H9 (cell line): ENCODE data around the gene MATN1. TPM values are rescaled to one million over a fixed set of nuclear protein-coding genes. Genes with fewer than 3 reads are reported as not detected.

Experiments
- DNase-seq: peaks from one replicate; pipeline ENCODE4 v3.0.0-alpha.2; 2017
- H2AFZ ChIP-seq: one replicate; pipeline ENCODE4 v1.6.1; 2013; ENCODE audit warnings: mild to moderate bottlenecking, low read length, control low read depth, moderate library complexity
- H2AK5ac ChIP-seq: 2 replicates; pipeline ENCODE4 v1.6.1; 2013; ENCODE audit warnings: low read length, control low read depth, mixed read lengths; ENCODE audit not compliant: insufficient read length
- H2BK120ac ChIP-seq: one replicate; pipeline ENCODE4 v1.6.1; 2013; ENCODE audit warnings: low read depth, mild to moderate bottlenecking, low read length, control low read depth, inconsistent platforms; ENCODE audit not compliant: poor library complexity, severe bottlenecking
- H2BK12ac ChIP-seq: 2 replicates; pipeline ENCODE4 v1.6.1; 2013; ENCODE audit warnings: low read length, control low read depth, mixed read lengths, low read depth; ENCODE audit not compliant: insufficient read length
- H2BK15ac ChIP-seq: 2 replicates; pipeline ENCODE4 v1.6.1; 2013; ENCODE audit warnings: low read depth, low read length, control low read depth
- H2BK20ac ChIP-seq: one replicate; pipeline ENCODE4 v1.6.1; 2013; ENCODE audit warnings: low read depth, mild to moderate bottlenecking, low read length, control low read depth, inconsistent platforms; ENCODE audit not compliant: poor library complexity, severe bottlenecking
- H2BK5ac ChIP-seq: 2 replicates; pipeline ENCODE4 v1.6.1; 2013; ENCODE audit warnings: low read length, control low read depth, mixed read lengths; ENCODE audit not compliant: insufficient read length
- H3K14ac ChIP-seq: 2 replicates; pipeline ENCODE4 v1.6.1; 2013; ENCODE audit warnings: low read length, control low read depth; ENCODE audit not compliant: insufficient read depth
- H3K18ac ChIP-seq: 2 replicates; pipeline ENCODE4 v1.6.1; 2013; ENCODE audit warnings: low read depth, mild to moderate bottlenecking, mixed read lengths, low read length, control low read depth; ENCODE audit not compliant: insufficient read length
- H3K23ac ChIP-seq: 2 replicates; pipeline ENCODE4 v1.6.1; 2013; ENCODE audit warnings: low read length, control low read depth, mixed read lengths, low read depth; ENCODE audit not compliant: insufficient read length
- H3K23me2 ChIP-seq: 2 replicates; pipeline ENCODE4 v1.6.1; 2013; ENCODE audit warnings: low read depth, mild to moderate bottlenecking, mixed read lengths, low read length, control low read depth; ENCODE audit not compliant: insufficient read length, poor library complexity, severe bottlenecking
- H3K27ac ChIP-seq: 2 replicates; pipeline ENCODE4 v1.5.1; 2013; ENCODE audit warnings: low read length, control low read depth, mixed read lengths, low read depth; ENCODE audit not compliant: insufficient read length
- H3K27me3 ChIP-seq: 2 replicates; pipeline ENCODE4 v1.6.1; 2013; ENCODE audit warnings: low read length, control low read depth, inconsistent platforms; ENCODE audit not compliant: insufficient read depth
- H3K4ac ChIP-seq: 2 replicates; pipeline ENCODE4 v1.6.1; 2013; ENCODE audit warnings: low read depth, mild to moderate bottlenecking, control low read depth, inconsistent platforms, low read length, moderate library complexity
- H3K4me1 ChIP-seq: 2 replicates; pipeline ENCODE4 v1.6.1; 2013; ENCODE audit warnings: low read length, control low read depth, inconsistent platforms; ENCODE audit not compliant: insufficient read depth
- H3K4me2 ChIP-seq: 2 replicates; pipeline ENCODE4 v1.6.1; 2013; ENCODE audit warnings: low read length, control low read depth, mixed read lengths; ENCODE audit not compliant: insufficient read length, insufficient read depth
- H3K56ac ChIP-seq: 2 replicates; pipeline ENCODE4 v1.6.1; 2013; ENCODE audit warnings: low read depth, mild to moderate bottlenecking, mixed read lengths, low read length, control low read depth; ENCODE audit not compliant: insufficient read length
- H3K79me1 ChIP-seq: 2 replicates; pipeline ENCODE4 v1.6.1; 2013; ENCODE audit warnings: low read depth, mild to moderate bottlenecking, moderate library complexity, low read length, control low read depth, inconsistent platforms; ENCODE audit not compliant: insufficient read depth, poor library complexity, severe bottlenecking
- H3K79me2 ChIP-seq: 2 replicates; pipeline ENCODE4 v1.6.1; 2013; ENCODE audit warnings: low read length, control low read depth, inconsistent platforms; ENCODE audit not compliant: insufficient read depth
- H3K9ac ChIP-seq: 2 replicates; pipeline ENCODE4 v1.6.1; 2013; ENCODE audit warnings: low read length, control low read depth, mixed read lengths; ENCODE audit not compliant: insufficient read length; ENCODE audit errors: extremely low read depth
- H3K9me3 ChIP-seq: one replicate; pipeline ENCODE4 v1.6.1; 2013; ENCODE audit warnings: low read depth, low read length, inconsistent platforms; ENCODE audit not compliant: control insufficient read depth
- H3T11ph ChIP-seq: one replicate; pipeline ENCODE4 v1.6.1; 2013; ENCODE audit warnings: mild to moderate bottlenecking, low read length, control low read depth, inconsistent platforms
- H4K20me1 ChIP-seq: one replicate; pipeline ENCODE4 v1.6.1; 2013; ENCODE audit not compliant: control insufficient read depth, insufficient read length, insufficient read depth
- H4K5ac ChIP-seq: 2 replicates; pipeline ENCODE4 v1.6.1; 2013; ENCODE audit warnings: low read depth, mild to moderate bottlenecking, mixed read lengths, low read length, control low read depth; ENCODE audit not compliant: insufficient read length
- H4K8ac ChIP-seq: replicated peaks from 2 replicates; pipeline ENCODE4 v1.6.1; 2013; ENCODE audit warnings: low read length, control low read depth, mixed read lengths, low read depth; ENCODE audit not compliant: insufficient read length
- H4K91ac ChIP-seq: 2 replicates; pipeline ENCODE4 v1.6.1; 2013; ENCODE audit warnings: low read depth, mild to moderate bottlenecking, moderate library complexity, mixed read lengths, low read length, control low read depth; ENCODE audit not compliant: insufficient read length
- H3K27ac Mint-ChIP-seq, 3 experiments: 2 replicates in 2 of 3; 3 replicates in 1 of 3; pipeline ENCODE4 v1.8.0; 2020 to 2021; ENCODE audit warnings: mixed read lengths in 3 of 3, mild to moderate bottlenecking in 1 of 3, moderate library complexity in 1 of 3
- H3K27me3 Mint-ChIP-seq: 2 replicates; pipeline ENCODE4 v1.8.0; 2021; ENCODE audit warnings: low read depth, mild to moderate bottlenecking, moderate library complexity, mixed read lengths
- H3K36me3 Mint-ChIP-seq, 3 experiments: 2 replicates in 2 of 3; 3 replicates in 1 of 3; pipeline ENCODE4 v1.8.0; 2020 to 2021; ENCODE audit warnings: low read depth in 3 of 3, mixed read lengths in 3 of 3; ENCODE audit not compliant: insufficient read depth in 1 of 3
- H3K4me1 Mint-ChIP-seq, 2 experiments: 2 replicates each; pipeline ENCODE4 v1.8.0; 2020; ENCODE audit warnings: mixed read lengths in 2 of 2
- H3K4me3 Mint-ChIP-seq, 2 experiments: 2 replicates in 1 of 2; 3 replicates in 1 of 2; pipeline ENCODE4 v1.8.0; 2020 to 2021; ENCODE audit warnings: mild to moderate bottlenecking in 2 of 2, mixed read lengths in 2 of 2, moderate library complexity in 1 of 2
- H3K9me3 Mint-ChIP-seq, 2 experiments: 2 replicates in 1 of 2; 3 replicates in 1 of 2; pipeline ENCODE4 v1.8.0; 2020; ENCODE audit warnings: mild to moderate bottlenecking in 2 of 2, mixed read lengths in 2 of 2, moderate library complexity in 1 of 2
- CTCF ChIP-seq: fragments of 200-600 bp; sonication (generic); conservative IDR thresholded peaks from 3 replicates; pipeline ENCODE4 v1.8.0; 2021; ENCODE audit warnings: antibody characterized with exemption, mild to moderate bottlenecking
- WGBS: extraction: QIAGEN DNeasy Blood & Tissue Kit; methylation state at CpG from one replicate; pipeline ENCODE4 v1.1.7; 2013; ENCODE audit warnings: missing lambda C conversion rate, low lambda C conversion rate, mixed read lengths; ENCODE audit not compliant: insufficient read length; ENCODE audit errors: extremely low coverage; 5-methylcytosine and 5-hydroxymethylcytosine counted together
- total RNA-seq: library from RNA; stranded (reverse); gene quantifications from 2 replicates; pipeline ENCODE4 v1.2.1, GENCODE V29; 2021

MATN1 gene
- total RNA-seq, 1 experiment from 2014 or later, result not detected

DNA sequence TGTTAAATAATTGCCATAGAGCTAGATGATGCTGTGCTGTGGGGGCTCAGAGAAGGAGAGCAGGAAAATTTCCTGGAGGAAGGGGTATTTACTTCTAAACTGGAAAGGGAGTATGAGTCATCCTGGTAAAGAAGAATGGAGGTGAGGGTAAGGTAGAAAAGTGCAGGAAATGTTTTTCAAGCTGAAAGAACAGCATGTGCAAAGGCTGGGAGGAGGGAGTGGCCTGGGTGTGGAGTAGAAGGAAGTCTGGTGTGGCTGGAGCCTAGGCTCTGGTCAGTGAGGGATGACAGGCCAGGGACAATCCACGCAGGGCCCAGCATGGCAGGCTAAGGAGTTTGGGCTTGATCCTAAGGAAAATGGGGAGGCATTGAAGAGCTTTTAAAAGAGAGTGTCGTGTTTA lies 45.9 kb downstream of the MATN1 start:
- Histone ChIP-seq H4K5ac (no peak overlapping the region), H3K23ac (no peak overlapping the region), H2BK20ac (no peak overlapping the region), H4K8ac (no peak overlapping the region), H3K14ac (no peak overlapping the region), H2BK15ac (no peak overlapping the region), H3K27ac (no peak overlapping the region), H3K79me1 (no peaks in the 10 kb centered on the region), H3K18ac (no peak overlapping the region), H3K4me1 (no peaks in the 10 kb centered on the region), H3T11ph (no peak overlapping the region), H3K9ac (no peak overlapping the region), H3K56ac (no peak overlapping the region), H3K4me2 (no peak overlapping the region), H3K27me3 (no peaks in the 10 kb centered on the region), H2AK5ac (no peak overlapping the region), H4K20me1 (no peaks in the 10 kb centered on the region), H3K79me2 (no peaks in the 10 kb centered on the region), H3K23me2 (no peaks in the 10 kb centered on the region), H3K4ac (no peak overlapping the region), H2BK120ac (no peak overlapping the region), H2BK5ac (no peak overlapping the region), H3K9me3 (no peaks in the 10 kb centered on the region), H2AFZ (no peak overlapping the region), H4K91ac (no peak overlapping the region), H2BK12ac (no peak overlapping the region)
- H3K36me3 Mint-ChIP-seq, result peaks cover 0 to 5% (median 3%) of the 10 kb centered on the region in 3 experiments; a peak in 2 of 7 replicates
- DNase-seq, result no peak
- H3K4me1 Mint-ChIP-seq, result peaks cover 0 to 4% of the 10 kb centered on the region in 2 experiments; a peak in 1 of 4 replicates
- H3K9me3 Mint-ChIP-seq, result peaks cover 9 to 18% of the 10 kb centered on the region in 2 experiments
- no peak for TF ChIP-seq CTCF
- no peak overlapping the region for H3K4me3 Mint-ChIP-seq
- 0 out of 7 replicates have a peak overlapping the region, but pooled peaks of 1 of the 3 experiments have one; percentile 14 for H3K27ac Mint-ChIP-seq
- peaks cover 5% of the 10 kb centered on the region; the same call in 1 of the 2 replicates for H3K27me3 Mint-ChIP-seq
- WGBS, result no CpG with 5 or more reads among the region's 2 CpGs
